Stomach (tissue), 9 donors: Measurements from ENCODE around the gene PLXNA1. TPM values are rescaled to one million over a fixed set of nuclear protein-coding genes. Genes with fewer than 3 reads are reported as not detected.
A peak's percentile ranks its signal among the peaks of the same experiment; 100 is the strongest.

Experiments used
- DNase-seq, 2 donors: peaks; one replicate each; pipeline versions ENCODE4 v3.0.0 to v3.0.0-alpha.2; 2013 to 2019
- H3K27ac ChIP-seq, 5 donors: fragments of 200-600 bp in 4 of 5; sonication (generic) in 4 of 5; one replicate each; pipeline ENCODE4 v1.5.1; 2013 to 2019; ENCODE audit warnings: mild to moderate bottlenecking in 1 of 5, moderate library complexity in 1 of 5
- H3K27me3 ChIP-seq, 3 donors: fragments of 200-600 bp; sonication (generic); one replicate each; pipeline ENCODE4 v1.5.1; 2017 to 2019; ENCODE audit warnings: mixed run types in 1 of 3
- H3K36me3 ChIP-seq, 4 donors: fragments of 200-600 bp; sonication (generic); 1 replicate in 3 of 4; 2 replicates in 1 of 4; pipeline ENCODE4 v1.5.1; 2016 to 2019
- H3K4me1 ChIP-seq, 4 donors: fragments of 200-600 bp; sonication (generic); one replicate each; pipeline ENCODE4 v1.5.1; 2016 to 2019
- H3K4me3 ChIP-seq, 4 donors: fragments of 200-600 bp; sonication (generic) in 3 of 4; one replicate each; pipeline ENCODE4 v1.5.1; 2016 to 2019; ENCODE audit warnings: mild to moderate bottlenecking in 1 of 4
- H3K9me3 ChIP-seq, 4 donors: fragments of 200-600 bp; sonication (generic); one replicate each; pipeline ENCODE4 v1.5.1; 2016 to 2019
- EP300 ChIP-seq: sonication (generic); formaldehyde crosslinking; IDR thresholded peaks from one replicate; pipeline ENCODE4 v1.6.1; 2017; ENCODE audit warnings: antibody characterized with exemption
- POLR2A ChIP-seq, 4 donors: fragments of 450-650 bp; IDR thresholded peaks; one replicate each; pipeline ENCODE4 v1.6.1; 2016; ENCODE audit warnings: antibody characterized with exemption in 4 of 4, control low read depth in 2 of 4, mild to moderate bottlenecking in 1 of 4, moderate library complexity in 1 of 4
- POLR2AphosphoS5 ChIP-seq, 3 donors: sonication (generic); formaldehyde crosslinking; IDR thresholded peaks; one replicate each; pipeline ENCODE4 v1.6.1; 2016; ENCODE audit warnings: antibody characterized with exemption in 3 of 3
- WGBS, 5 donors: extraction: QIAGEN DNeasy Blood & Tissue Kit in 3 of 5; methylation state at CpG; one replicate each; pipeline versions ENCODE4 v1.1.5 to v1.1.7; 2013 to 2018; 5-methylcytosine and 5-hydroxymethylcytosine counted together
- intact Hi-C: fragments of 100-400 bp; cut with DNase I; formaldehyde crosslinking; loops from one replicate; pipeline ENCODE4 v1.15.1; 2023; ENCODE audit warnings: low total_unique reads
- polyA plus RNA-seq, 3 donors: library from polyadenylated mRNA; stranded (reverse); fragments of 200-250 nt; gene quantifications; one replicate each; pipeline ENCODE4 v1.2.3, GENCODE V29; 2013
- total RNA-seq, 5 donors: library from RNA; depleted of rRNA; stranded (reverse); fragments of >200 nt; gene quantifications; one replicate each; pipeline versions ENCODE4 v1.1.0 to v1.2.3, GENCODE V29; 2014 to 2016
- TF ChIP-seq, protein P1 (sequence below), 7 experiments: fragments of 450-650 bp in 4 of 7; fragments of 200-600 bp in 3 of 7; sonication (generic) in 3 of 7; IDR thresholded peaks; one replicate each; pipeline ENCODE4 v1.5.1; 2016 to 2019; ENCODE audit warnings: antibody characterized with exemption in 7 of 7, control low read depth in 2 of 7, mild to moderate bottlenecking in 1 of 7
- donor health status: healthy with polysubstance abuse.
- donor health status: Bipolar disorder and iron deficiency.
- donor health status: healthy.

The PLXNA1 gene
- total and polyA plus RNA-seq, 8 donors, result 0.92 to 54.7 (median 13.9) TPM

DNA sequence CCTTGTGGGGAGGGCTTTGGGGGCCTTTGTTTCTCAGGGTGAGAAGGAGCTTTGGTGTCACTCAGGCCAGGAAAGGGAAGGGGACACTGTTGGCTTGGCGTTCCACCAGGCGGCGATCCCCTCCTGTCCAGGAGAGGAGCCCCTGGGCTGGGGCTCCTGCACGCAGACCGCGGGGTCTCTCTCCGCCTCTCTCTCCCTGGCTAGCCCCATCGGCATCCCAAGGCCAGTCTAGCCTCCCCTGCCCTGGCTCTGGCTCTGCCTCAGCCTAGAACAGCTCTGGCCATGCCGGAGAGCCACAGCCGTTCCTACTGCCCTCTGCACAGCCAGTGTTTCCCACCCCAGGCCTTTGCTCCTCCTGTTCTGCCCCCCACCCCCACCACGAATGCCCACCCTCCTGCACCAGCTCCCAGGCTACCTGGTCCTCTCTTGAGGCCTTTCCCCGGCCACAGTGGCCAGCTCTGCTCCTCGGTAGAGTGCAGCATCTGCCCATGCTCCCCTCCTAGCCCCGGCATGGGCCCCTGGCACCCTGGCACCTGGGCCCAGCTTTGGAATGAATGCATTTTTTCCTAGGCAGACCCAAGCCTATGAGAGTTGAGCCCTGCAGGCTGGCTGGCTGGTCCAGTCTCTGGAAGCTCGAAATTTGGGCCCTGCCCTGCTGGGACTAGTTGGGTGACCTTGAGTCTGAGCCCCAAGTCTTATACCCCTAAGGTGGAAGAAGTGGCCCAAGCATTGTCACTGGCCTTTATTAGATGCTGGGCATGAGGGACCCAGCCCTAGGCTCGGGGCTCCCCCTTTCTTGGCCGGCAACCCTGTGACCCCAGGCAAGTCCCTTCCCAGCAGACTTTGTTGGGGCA, 2.4 kb downstream of the PLXNA1 start:
- intact Hi-C loops, result no loop called here
- peaks cover 9 to 27% (median 22%) of the 10 kb centered on the region in 4 donors for H3K36me3 ChIP-seq
- no peaks in the 10 kb centered on the region for H3K9me3 ChIP-seq
- 84 to 88% (median 85%) methylated on average over 8 to 17 of the region's 17 CpGs for WGBS, 5 donors
- no peak for DNase-seq
- TF ChIP-seq POLR2A (IDR thresholded peaks at IDR 0.05) (no peak), POLR2AphosphoS5 (IDR thresholded peaks at IDR 0.05) (no peak), EP300 (no peak)
- TF ChIP-seq, protein P1, sequence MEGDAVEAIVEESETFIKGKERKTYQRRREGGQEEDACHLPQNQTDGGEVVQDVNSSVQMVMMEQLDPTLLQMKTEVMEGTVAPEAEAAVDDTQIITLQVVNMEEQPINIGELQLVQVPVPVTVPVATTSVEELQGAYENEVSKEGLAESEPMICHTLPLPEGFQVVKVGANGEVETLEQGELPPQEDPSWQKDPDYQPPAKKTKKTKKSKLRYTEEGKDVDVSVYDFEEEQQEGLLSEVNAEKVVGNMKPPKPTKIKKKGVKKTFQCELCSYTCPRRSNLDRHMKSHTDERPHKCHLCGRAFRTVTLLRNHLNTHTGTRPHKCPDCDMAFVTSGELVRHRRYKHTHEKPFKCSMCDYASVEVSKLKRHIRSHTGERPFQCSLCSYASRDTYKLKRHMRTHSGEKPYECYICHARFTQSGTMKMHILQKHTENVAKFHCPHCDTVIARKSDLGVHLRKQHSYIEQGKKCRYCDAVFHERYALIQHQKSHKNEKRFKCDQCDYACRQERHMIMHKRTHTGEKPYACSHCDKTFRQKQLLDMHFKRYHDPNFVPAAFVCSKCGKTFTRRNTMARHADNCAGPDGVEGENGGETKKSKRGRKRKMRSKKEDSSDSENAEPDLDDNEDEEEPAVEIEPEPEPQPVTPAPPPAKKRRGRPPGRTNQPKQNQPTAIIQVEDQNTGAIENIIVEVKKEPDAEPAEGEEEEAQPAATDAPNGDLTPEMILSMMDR (IDR thresholded peaks at IDR 0.05), result no peak
- peak overlapping the region in 1 of 5 donors; percentile 77 for H3K27ac ChIP-seq
- peaks cover 19 to 43% (median 34%) of the 10 kb centered on the region in 4 donors for H3K4me1 ChIP-seq
- H3K27me3 ChIP-seq, result peaks cover 0 to 14% (median 0%) of the 10 kb centered on the region in 3 donors
- H3K4me3 ChIP-seq, result no peak overlapping the region

DNA sequence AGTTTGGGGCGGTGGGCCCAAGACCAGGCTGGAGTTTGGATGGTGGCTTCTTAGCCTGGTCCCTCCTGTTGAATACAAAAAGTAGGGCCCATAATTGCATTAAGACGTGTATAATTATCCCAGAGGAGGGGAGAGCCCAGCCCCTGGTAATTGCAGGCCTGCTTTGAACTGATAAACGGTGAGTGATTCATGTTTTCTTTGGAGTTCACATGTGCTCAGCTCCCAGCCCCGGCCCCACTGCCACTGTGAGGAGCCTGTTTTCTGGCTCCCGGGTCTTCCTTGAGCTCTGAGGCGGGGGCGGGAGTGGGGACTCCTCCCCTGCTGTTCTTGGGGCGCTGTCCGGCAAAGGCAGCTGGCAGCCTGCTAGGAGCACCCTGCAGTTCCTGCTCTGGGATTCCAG, 3.1 kb downstream of the PLXNA1 start:
- no peak overlapping the region for H3K27ac ChIP-seq
- peaks cover 19 to 43% (median 34%) of the 10 kb centered on the region in 4 donors for H3K4me1 ChIP-seq
- whole genome bisulfite sequencing, 5 donors, result 41 to 64% (median 61%) methylated on average over 4 to 9 of the region's 9 CpGs
- H3K9me3 ChIP-seq, result no peaks in the 10 kb centered on the region
- TF ChIP-seq EP300 (no peak), POLR2AphosphoS5 (IDR thresholded peaks at IDR 0.05) (no peak), POLR2A (IDR thresholded peaks at IDR 0.05) (no peak)
- TF ChIP-seq, protein P1 (IDR thresholded peaks at IDR 0.05), result no peak
- H3K36me3 ChIP-seq, result peaks cover 9 to 33% (median 28%) of the 10 kb centered on the region in 4 donors
- intact Hi-C loops, result no loop called here
- peaks cover 0 to 11% (median 0%) of the 10 kb centered on the region in 3 donors for H3K27me3 ChIP-seq
- peak in 1 of 2 donors; percentile 57 for DNase-seq
- no peak overlapping the region for H3K4me3 ChIP-seq

DNA sequence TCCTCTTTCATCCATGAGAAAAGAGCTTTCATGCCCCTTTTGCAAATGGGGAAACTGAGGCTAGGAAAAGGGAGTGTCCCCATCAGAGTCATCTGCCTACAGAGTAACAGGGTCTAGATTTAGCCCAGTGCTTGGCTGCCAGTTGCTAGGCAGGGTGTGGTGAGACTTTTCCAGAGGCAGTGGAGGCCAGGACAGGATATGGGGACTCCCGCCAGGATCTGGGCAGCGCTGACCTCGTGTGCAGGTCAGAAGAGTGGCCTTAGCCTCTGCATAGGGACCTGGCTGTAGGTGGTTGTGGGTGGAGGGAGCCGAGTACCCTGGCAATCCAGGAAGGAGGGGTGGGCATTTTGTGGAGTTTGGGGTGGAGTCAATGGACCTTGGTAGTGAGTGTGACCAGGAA, 4.2 kb downstream of the PLXNA1 start:
- peaks cover 0 to 11% (median 0%) of the 10 kb centered on the region in 3 donors for H3K27me3 ChIP-seq
- WGBS, 5 donors, result 28 to 72% (median 46%) methylated on average over 3 to 4 of the region's 4 CpGs
- TF ChIP-seq, protein P1 (IDR thresholded peaks at IDR 0.05), result no peak
- no peak for TF ChIP-seq POLR2AphosphoS5 (IDR thresholded peaks at IDR 0.05)
- no peak for TF ChIP-seq POLR2A (IDR thresholded peaks at IDR 0.05)
- TF ChIP-seq EP300, result no peak
- H3K27ac ChIP-seq, result no peak overlapping the region
- H3K36me3 ChIP-seq, result peaks cover 12 to 44% (median 39%) of the 10 kb centered on the region in 4 donors
- H3K4me1 ChIP-seq, result peaks cover 14 to 38% (median 31%) of the 10 kb centered on the region in 4 donors
- H3K4me3 ChIP-seq, result no peak overlapping the region
- DNase-seq, result no peak
- intact Hi-C loops, result no loop called here
- H3K9me3 ChIP-seq, result no peaks in the 10 kb centered on the region

DNA sequence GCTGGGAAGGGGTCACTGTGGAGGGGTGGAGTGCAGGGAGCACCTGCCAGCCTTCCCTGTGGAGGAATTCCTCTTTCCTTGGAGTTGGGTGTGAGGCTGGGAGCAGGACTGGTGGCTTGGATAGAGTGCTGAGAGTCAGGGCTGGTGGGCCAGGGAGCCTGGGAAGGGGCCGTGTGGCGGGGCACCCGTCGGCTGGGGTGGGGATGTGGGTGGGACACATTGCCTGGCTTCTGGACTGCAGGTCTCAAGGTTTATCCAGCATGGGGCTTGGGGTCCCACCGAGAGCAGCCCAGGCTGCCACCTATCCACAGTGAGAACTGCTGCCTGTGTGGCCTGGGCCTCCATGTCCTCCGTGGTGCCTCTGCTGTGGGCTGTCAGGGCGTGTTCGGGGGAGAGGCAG, 4.7 kb downstream of the PLXNA1 start:
- 84 to 89% (median 88%) methylated on average over 4 to 8 of the region's 8 CpGs; no CpG with 5 or more reads in 1 of the 5 donors for WGBS, 5 donors
- DNase-seq, result no peak
- Histone ChIP-seq H3K36me3 (peaks cover 12 to 48% (median 39%) of the 10 kb centered on the region in 4 donors), H3K4me1 (peaks cover 9 to 37% (median 29%) of the 10 kb centered on the region in 4 donors), H3K27ac (no peak overlapping the region), H3K9me3 (no peaks in the 10 kb centered on the region), H3K4me3 (no peak overlapping the region), H3K27me3 (peaks cover 0 to 11% (median 0%) of the 10 kb centered on the region in 3 donors)
- intact Hi-C loops, result no loop called here
- no peak for TF ChIP-seq POLR2AphosphoS5 (IDR thresholded peaks at IDR 0.05)
- TF ChIP-seq, protein P1 (IDR thresholded peaks at IDR 0.05), result no peak
- no peak for TF ChIP-seq POLR2A (IDR thresholded peaks at IDR 0.05)
- no peak for TF ChIP-seq EP300
